ENCODE results near the gene RANBP1. TPM values are rescaled to one million over a fixed set of nuclear protein-coding genes. Genes with fewer than 3 reads are reported as not detected.
A peak's percentile ranks its signal among the peaks of the same experiment; 100 is the strongest.

Gene RANBP1
- total and polyA plus RNA-seq, 2 of the 13 experiments (the other 11 are each of a cell fraction or from before 2014, with no cell fraction given) = 181 to 492 TPM

- no peak for TF ChIP-seq SP1 (IDR thresholded peaks at IDR 0.05)
- peak; percentile 65 for TF ChIP-seq SP1 (CRISPR knock-in tag; IDR thresholded peaks at IDR 0.05)
- TF ChIP-seq, protein P1, sequence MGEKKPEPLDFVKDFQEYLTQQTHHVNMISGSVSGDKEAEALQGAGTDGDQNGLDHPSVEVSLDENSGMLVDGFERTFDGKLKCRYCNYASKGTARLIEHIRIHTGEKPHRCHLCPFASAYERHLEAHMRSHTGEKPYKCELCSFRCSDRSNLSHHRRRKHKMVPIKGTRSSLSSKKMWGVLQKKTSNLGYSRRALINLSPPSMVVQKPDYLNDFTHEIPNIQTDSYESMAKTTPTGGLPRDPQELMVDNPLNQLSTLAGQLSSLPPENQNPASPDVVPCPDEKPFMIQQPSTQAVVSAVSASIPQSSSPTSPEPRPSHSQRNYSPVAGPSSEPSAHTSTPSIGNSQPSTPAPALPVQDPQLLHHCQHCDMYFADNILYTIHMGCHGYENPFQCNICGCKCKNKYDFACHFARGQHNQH (CRISPR knock-in tag; IDR thresholded peaks at IDR 0.05) = 0 out of 2 replicates have a peak, but pooled peaks have one; percentile 3
- no peak for TF ChIP-seq ZMYM3 (CRISPR knock-in tag; IDR thresholded peaks at IDR 0.05)
- peak; percentile 81 for TF ChIP-seq ZNF777 (CRISPR knock-in tag; IDR thresholded peaks at IDR 0.05)
- 0 out of 2 replicates have a peak, but pooled peaks have one; percentile 10 for TF ChIP-seq ARHGAP35 (CRISPR knock-in tag; IDR thresholded peaks at IDR 0.05; ENCODE audit: borderline replicate concordance)
- peak; percentile 73; the same call in 1 of the 2 replicates for TF ChIP-seq SP2 (CRISPR knock-in tag; IDR thresholded peaks at IDR 0.05)
- no peak for TF ChIP-seq ZNF773 (CRISPR knock-in tag; IDR thresholded peaks at IDR 0.05; ENCODE audit: borderline replicate concordance)
- TF ChIP-seq ZNF558 (CRISPR knock-in tag; IDR thresholded peaks at IDR 0.05; ENCODE audit: borderline replicate concordance) = no peak
- TF ChIP-seq NKX3-1 (CRISPR knock-in tag; IDR thresholded peaks at IDR 0.05) = no peak
- no peak for TF ChIP-seq HNRNPH1 (optimal IDR thresholded peaks at IDR 0.05; ENCODE audit: low read depth, low read length)
- peak; percentile 39; the same call in 1 of the 2 replicates for TF ChIP-seq ARID4A (CRISPR knock-in tag; IDR thresholded peaks at IDR 0.05; ENCODE audit: borderline replicate concordance)
- no peak for TF ChIP-seq FOXK2 (IDR thresholded peaks at IDR 0.05)
- TF ChIP-seq GABPB1 (CRISPR knock-in tag; IDR thresholded peaks at IDR 0.05) = peak; percentile 92
- peak; percentile 59; the same call in 1 of the 2 replicates for TF ChIP-seq ATF7-NPFF (CRISPR knock-in tag; IDR thresholded peaks at IDR 0.05; ENCODE audit: low read depth)
- TF ChIP-seq, protein P2, sequence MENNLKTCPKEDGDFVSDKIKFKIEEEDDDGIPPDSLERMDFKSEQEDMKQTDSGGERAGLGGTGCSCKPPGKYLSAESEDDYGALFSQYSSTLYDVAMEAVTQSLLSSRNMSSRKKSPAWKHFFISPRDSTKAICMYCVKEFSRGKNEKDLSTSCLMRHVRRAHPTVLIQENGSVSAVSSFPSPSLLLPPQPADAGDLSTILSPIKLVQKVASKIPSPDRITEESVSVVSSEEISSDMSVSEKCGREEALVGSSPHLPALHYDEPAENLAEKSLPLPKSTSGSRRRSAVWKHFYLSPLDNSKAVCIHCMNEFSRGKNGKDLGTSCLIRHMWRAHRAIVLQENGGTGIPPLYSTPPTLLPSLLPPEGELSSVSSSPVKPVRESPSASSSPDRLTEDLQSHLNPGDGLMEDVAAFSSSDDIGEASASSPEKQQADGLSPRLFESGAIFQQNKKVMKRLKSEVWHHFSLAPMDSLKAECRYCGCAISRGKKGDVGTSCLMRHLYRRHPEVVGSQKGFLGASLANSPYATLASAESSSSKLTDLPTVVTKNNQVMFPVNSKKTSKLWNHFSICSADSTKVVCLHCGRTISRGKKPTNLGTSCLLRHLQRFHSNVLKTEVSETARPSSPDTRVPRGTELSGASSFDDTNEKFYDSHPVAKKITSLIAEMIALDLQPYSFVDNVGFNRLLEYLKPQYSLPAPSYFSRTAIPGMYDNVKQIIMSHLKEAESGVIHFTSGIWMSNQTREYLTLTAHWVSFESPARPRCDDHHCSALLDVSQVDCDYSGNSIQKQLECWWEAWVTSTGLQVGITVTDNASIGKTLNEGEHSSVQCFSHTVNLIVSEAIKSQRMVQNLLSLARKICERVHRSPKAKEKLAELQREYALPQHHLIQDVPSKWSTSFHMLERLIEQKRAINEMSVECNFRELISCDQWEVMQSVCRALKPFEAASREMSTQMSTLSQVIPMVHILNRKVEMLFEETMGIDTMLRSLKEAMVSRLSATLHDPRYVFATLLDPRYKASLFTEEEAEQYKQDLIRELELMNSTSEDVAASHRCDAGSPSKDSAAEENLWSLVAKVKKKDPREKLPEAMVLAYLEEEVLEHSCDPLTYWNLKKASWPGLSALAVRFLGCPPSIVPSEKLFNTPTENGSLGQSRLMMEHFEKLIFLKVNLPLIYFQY (CRISPR knock-in tag; IDR thresholded peaks at IDR 0.05; ENCODE audit: borderline replicate concordance) = 0 out of 2 replicates have a peak, but pooled peaks have one; percentile 39
- TF ChIP-seq PHF8 (CRISPR knock-in tag; IDR thresholded peaks at IDR 0.05) = peak; percentile 54; the same call in 1 of the 2 replicates
- 0 out of 4 replicates have a peak, but pooled peaks of 1 of the 2 experiments have one; percentile 36 for TF ChIP-seq KLF16 (CRISPR knock-in tag; IDR thresholded peaks at IDR 0.05)
These were observed 15.1 kb downstream of the RANBP1 start (continued) for GRCh38 chr22:20130731-20131596.
